ENCODE results near the gene FLT1. TPM values are rescaled to one million over a fixed set of nuclear protein-coding genes. Genes with fewer than 3 reads are reported as not detected.

FLT1 gene
- total RNA-seq, 2 experiments from 2014 or later, result 2.5 to 3.3 TPM

DNA sequence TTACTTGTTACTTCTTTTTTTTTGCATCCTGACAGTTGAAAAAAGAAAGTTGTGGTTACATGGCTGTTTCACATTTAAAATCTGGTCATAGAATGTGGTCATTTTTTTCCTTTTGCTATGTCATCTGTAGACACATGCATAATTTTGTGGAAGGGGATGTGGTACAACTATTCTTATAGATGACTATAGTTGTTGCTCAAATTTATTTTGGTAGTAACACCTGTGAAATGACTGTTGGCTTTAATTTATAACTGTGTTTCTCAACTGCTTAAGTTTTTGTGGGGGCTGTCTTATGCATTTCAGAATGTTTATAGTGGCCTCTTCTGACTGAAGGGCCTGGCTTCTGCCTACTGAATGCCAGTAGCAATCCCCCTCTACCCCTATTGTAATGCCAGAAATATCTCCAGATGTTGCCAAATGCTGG, 226.1 kb downstream of the FLT1 start:
- Mint-ChIP-seq H3K4me3 (no peak overlapping the region), H3K4me1 (peaks cover 10% of the 10 kb centered on the region)

DNA sequence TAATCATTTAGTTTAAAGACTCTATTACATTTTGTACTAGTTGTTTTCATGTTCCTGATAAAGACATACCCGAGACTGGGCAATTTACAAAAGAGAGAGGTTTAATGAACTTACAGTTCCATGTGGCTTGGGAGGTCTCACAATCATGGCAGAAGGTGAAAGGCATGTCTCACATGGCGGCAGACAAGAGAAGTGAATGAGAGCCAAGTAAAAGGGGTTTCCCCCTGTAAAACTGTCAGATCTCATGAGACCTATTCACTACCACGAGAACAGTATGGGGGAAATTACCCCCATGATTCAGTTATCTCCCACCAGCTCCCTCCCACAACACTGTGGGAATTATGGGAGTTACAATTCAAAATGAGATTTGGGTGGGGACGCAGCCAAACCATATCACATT, 227.4 kb downstream of the FLT1 start:
- peaks cover 41% of the 10 kb centered on the region for H3K36me3 Mint-ChIP-seq
- H3K4me3 Mint-ChIP-seq, result no peak overlapping the region
- H3K27ac Mint-ChIP-seq, result peak overlapping the region; percentile 73
- H3K9me3 Mint-ChIP-seq, result peaks cover 8% of the 10 kb centered on the region
- H3K27me3 Mint-ChIP-seq, result no peaks in the 10 kb centered on the region
- peak; percentile 1 for DNase-seq
- peaks cover 10% of the 10 kb centered on the region for H3K4me1 Mint-ChIP-seq

More for the DNA sequence above, 226.1 kb downstream of the FLT1 start:
- peak overlapping the region; percentile 4 for H3K27ac Mint-ChIP-seq
- H3K27me3 Mint-ChIP-seq, result no peaks in the 10 kb centered on the region
- H3K9me3 Mint-ChIP-seq, result peaks cover 6% of the 10 kb centered on the region
- no peak for DNase-seq
- peaks cover 35% of the 10 kb centered on the region for H3K36me3 Mint-ChIP-seq

DNA sequence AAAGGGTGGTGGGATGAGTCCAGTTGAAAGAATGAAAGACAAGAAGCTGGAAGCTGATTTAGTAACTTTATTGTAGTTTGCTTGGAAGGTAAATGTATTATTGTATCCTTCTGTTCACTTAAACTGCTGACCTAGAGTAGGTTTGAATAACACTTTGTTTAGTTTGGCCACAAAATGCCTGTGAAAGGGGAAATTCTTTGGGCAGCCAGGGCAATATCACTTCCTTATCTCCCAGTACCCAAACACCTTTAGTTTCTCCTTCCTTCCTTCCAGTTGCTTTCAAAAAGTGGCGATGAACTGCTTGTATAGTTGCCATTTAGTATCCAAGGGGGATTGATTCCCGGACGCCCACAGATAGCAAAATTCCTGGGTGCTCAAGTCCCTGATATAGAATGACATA, 236.5 kb downstream of the FLT1 start:
- H3K9me3 Mint-ChIP-seq, result peaks cover 1% of the 10 kb centered on the region
- H3K27ac Mint-ChIP-seq, result no peak overlapping the region
- H3K4me3 Mint-ChIP-seq, result no peak overlapping the region
- no peaks in the 10 kb centered on the region for H3K27me3 Mint-ChIP-seq
- no peak for DNase-seq
- H3K4me1 Mint-ChIP-seq, result peaks cover 11% of the 10 kb centered on the region
- H3K36me3 Mint-ChIP-seq, result peaks cover 31% of the 10 kb centered on the region

DNA sequence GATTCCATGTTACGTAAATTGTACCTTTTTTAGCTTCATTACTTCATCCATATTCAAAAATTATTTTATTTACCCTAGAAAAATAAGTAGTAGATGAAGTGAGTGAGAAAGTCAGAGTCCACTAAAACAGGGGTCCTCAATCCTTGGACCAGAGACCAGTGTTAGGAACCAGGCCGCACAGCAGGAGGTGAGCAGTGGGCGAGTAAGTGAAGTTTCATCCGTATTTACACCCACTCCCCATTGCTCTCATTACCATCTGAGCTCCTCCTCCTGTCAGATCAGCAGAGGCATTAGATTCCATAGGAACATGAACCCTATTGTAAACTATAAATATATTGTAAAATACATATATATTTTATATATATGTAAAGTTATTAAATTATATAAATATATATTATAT, 237.6 kb downstream of the FLT1 start:
- no peak overlapping the region for H3K27ac Mint-ChIP-seq
- H3K9me3 Mint-ChIP-seq, result no peaks in the 10 kb centered on the region
- H3K4me1 Mint-ChIP-seq, result peaks cover 16% of the 10 kb centered on the region
- no peak for DNase-seq
- H3K36me3 Mint-ChIP-seq, result peaks cover 25% of the 10 kb centered on the region
- H3K4me3 Mint-ChIP-seq, result no peak overlapping the region
- no peaks in the 10 kb centered on the region for H3K27me3 Mint-ChIP-seq

DNA sequence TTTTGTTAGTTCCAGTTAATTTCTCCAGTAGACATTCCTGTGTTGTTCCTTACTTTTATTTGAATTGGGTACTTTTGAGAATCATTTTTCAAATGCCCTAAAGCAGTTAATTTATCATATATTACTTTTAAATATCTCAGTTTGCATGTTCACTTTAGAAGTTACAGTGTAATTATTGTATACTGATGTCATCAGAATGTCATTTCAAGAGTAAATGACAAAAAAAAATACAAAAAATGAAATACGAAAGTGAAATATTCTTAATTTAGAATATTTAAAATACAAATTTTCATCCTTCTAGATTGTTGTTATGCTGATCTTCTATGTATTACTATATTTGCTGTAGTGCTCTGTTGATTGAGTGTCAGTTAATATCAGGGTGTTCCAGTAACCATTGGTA, 242.4 kb downstream of the FLT1 start:
- peaks cover 36% of the 10 kb centered on the region for H3K4me1 Mint-ChIP-seq
- no peak overlapping the region for H3K27ac Mint-ChIP-seq
- peaks cover 3% of the 10 kb centered on the region for H3K9me3 Mint-ChIP-seq
- H3K36me3 Mint-ChIP-seq, result peaks cover 41% of the 10 kb centered on the region
- no peaks in the 10 kb centered on the region for H3K27me3 Mint-ChIP-seq
- no peak overlapping the region for H3K4me3 Mint-ChIP-seq
- DNase-seq, result no peak

DNA sequence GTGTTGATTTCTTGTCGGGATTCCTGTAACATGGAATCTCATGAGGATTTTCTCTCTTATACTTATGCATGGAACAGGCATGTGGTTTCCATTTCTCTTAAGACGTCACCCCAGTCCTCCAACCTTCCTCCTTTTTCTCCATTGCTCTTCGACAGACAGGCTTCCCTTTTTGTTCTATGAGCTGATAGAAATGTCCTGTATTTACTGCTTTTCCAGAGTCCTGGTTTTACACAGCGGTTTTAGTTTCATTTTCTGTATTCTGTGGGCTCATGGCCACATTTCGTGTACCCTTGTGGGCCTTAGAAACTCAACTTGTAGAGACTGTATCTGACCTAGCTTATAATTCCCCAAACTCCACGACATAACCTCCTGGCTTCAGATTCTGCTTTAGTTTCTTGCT, 243.5 kb downstream of the FLT1 start:
- Mint-ChIP-seq H3K4me3 (no peak overlapping the region), H3K27ac (peak overlapping the region; percentile 34), H3K36me3 (peaks cover 45% of the 10 kb centered on the region), H3K27me3 (no peaks in the 10 kb centered on the region), H3K4me1 (peaks cover 40% of the 10 kb centered on the region), H3K9me3 (peaks cover 7% of the 10 kb centered on the region)
- no peak for DNase-seq

DNA sequence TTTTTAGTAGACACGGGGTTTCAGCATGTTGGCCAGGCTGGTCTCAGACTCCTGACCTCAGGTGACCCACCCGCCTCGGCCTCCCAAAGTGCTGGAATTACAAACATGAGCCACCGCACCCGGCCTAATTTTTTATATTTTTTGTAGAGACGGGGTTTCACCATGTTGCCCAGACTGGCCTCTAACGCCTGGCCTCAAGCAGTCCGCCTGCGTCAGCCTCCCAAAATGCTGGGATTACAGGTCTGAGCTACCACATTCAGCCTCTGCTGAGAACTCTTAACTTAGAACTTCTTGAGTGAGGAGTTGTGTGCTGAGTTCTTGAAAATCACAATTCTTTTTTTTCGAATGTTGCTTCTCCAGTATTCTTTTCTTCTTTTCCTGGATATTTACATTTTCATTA, 244.4 kb downstream of the FLT1 start:
- H3K36me3 Mint-ChIP-seq, result peaks cover 50% of the 10 kb centered on the region
- H3K4me1 Mint-ChIP-seq, result peaks cover 43% of the 10 kb centered on the region
- H3K9me3 Mint-ChIP-seq, result peaks cover 7% of the 10 kb centered on the region
- no peak overlapping the region for H3K27ac Mint-ChIP-seq
- no peak overlapping the region for H3K4me3 Mint-ChIP-seq
- H3K27me3 Mint-ChIP-seq, result no peaks in the 10 kb centered on the region
- DNase-seq, result no peak

Other genes with a start within 250 kb of the FLT1 start
- gene POMP, start 164.0 kb upstream of the FLT1 start, total RNA-seq, result 100 to 1,000 TPM; 134 TPM
- gene SLC46A3, start 223.8 kb upstream of the FLT1 start, total RNA-seq, result 1 to 10 TPM; 2.6 to 3.2 TPM

All from activated naive CD8-positive, alpha-beta T cell treated with anti-CD3 and anti-CD28 coated beads for 36 hours (primary cell).